CD14-positive monocyte (primary cell): Measurements from ENCODE around the gene AKR1D1. TPM values are rescaled to one million over a fixed set of nuclear protein-coding genes. Genes with fewer than 3 reads are reported as not detected.
"Not testable (repeated sequence)": the region's sequence is repeated elsewhere in the genome, so short reads cannot be mapped to it uniquely, and the experiment has no call there.

ENCODE experiments used
- DNase-seq, 3 donors: peaks; one replicate each; pipeline ENCODE4 v3.0.0-alpha.2; 2011 to 2022
- H2AFZ ChIP-seq: 2 replicates; pipeline ENCODE4 v1.6.0; 2012; ENCODE audit warnings: mild to moderate bottlenecking, low read depth, low read length, inconsistent platforms; ENCODE audit not compliant: insufficient read depth, poor library complexity, severe bottlenecking
- H3K27ac ChIP-seq, 2 donors: 1 replicate in 1 of 2; 2 replicates in 1 of 2; pipeline ENCODE4 v1.5.1; 2012 to 2013; ENCODE audit warnings: low read length in 2 of 2, control low read depth in 1 of 2, inconsistent platforms in 1 of 2, low read depth in 1 of 2, mild to moderate bottlenecking in 1 of 2
- H3K27me3 ChIP-seq, 2 donors: one replicate each; pipeline versions ENCODE4 v1.6.0 to v1.6.1; 2011 to 2013; ENCODE audit warnings: low read length in 2 of 2; ENCODE audit not compliant: control insufficient read depth in 2 of 2, insufficient read depth in 2 of 2
- H3K36me3 ChIP-seq, 2 donors: replicated peaks in 1 of 2; 1 replicate in 1 of 2; 2 replicates in 1 of 2; pipeline versions ENCODE4 v1.5.1 to v1.6.1; 2012 to 2013; ENCODE audit warnings: low read length in 2 of 2, control low read depth in 1 of 2, inconsistent platforms in 1 of 2, mild to moderate bottlenecking in 1 of 2; ENCODE audit not compliant: insufficient read depth in 2 of 2, control insufficient read depth in 1 of 2
- H3K4me1 ChIP-seq, 2 donors: 1 replicate in 1 of 2; 2 replicates in 1 of 2; pipeline versions ENCODE4 v1.5.1 to v1.6.1; 2012 to 2013; ENCODE audit warnings: low read length in 2 of 2, control low read depth in 1 of 2, inconsistent platforms in 1 of 2, mild to moderate bottlenecking in 1 of 2, moderate library complexity in 1 of 2; ENCODE audit not compliant: insufficient read depth in 2 of 2, control insufficient read depth in 1 of 2
- H3K4me2 ChIP-seq: replicated peaks from 2 replicates; pipeline ENCODE3; 2012; ENCODE audit warnings: low read length, moderate library complexity, mild to moderate bottlenecking; ENCODE audit not compliant: poor library complexity, severe bottlenecking; ENCODE audit errors: extremely low read depth
- H3K4me3 ChIP-seq, 3 experiments: fragments of 200-600 bp in 1 of 3; sonication (generic) in 1 of 3; replicated peaks in 1 of 3; 1 replicate in 2 of 3; 2 replicates in 1 of 3; pipeline ENCODE4 v1.5.1; 2011 to 2013; ENCODE audit warnings: low read length in 3 of 3, mild to moderate bottlenecking in 3 of 3, control low read depth in 2 of 3, low read depth in 2 of 3, inconsistent platforms in 1 of 3, moderate library complexity in 1 of 3
- H3K79me2 ChIP-seq: 2 replicates; pipeline ENCODE4 v1.6.0; 2012; ENCODE audit warnings: mild to moderate bottlenecking, control low read depth, inconsistent platforms, low read length, moderate library complexity; ENCODE audit not compliant: insufficient read depth
- H3K9ac ChIP-seq: 2 replicates; pipeline ENCODE4 v1.6.0; 2017; ENCODE audit warnings: low read length, mild to moderate bottlenecking; ENCODE audit not compliant: insufficient read depth, poor library complexity, severe bottlenecking
- H3K9me3 ChIP-seq, 2 donors: replicated peaks in 1 of 2; 1 replicate in 1 of 2; 2 replicates in 1 of 2; pipeline versions ENCODE4 v1.5.1 to v1.6.1; 2012 to 2013; ENCODE audit warnings: low read length in 2 of 2, control low read depth in 1 of 2; ENCODE audit not compliant: control insufficient read depth in 1 of 2, insufficient read depth in 1 of 2
- H4K20me1 ChIP-seq: 2 replicates; pipeline ENCODE4 v1.6.0; 2012; ENCODE audit warnings: mild to moderate bottlenecking, low read length, control low read depth, moderate library complexity; ENCODE audit not compliant: insufficient read depth
- H3K27ac Mint-ChIP-seq, 7 donors: one replicate each; pipeline ENCODE4 v1.8.0; 2020; ENCODE audit warnings: mild to moderate bottlenecking in 7 of 7, mixed read lengths in 7 of 7, moderate library complexity in 6 of 7, inconsistent platforms in 2 of 7
- H3K27me3 Mint-ChIP-seq, 3 donors: one replicate each; pipeline ENCODE4 v1.8.0; 2021 to 2022; ENCODE audit warnings: low read depth in 3 of 3, mild to moderate bottlenecking in 3 of 3, mixed read lengths in 3 of 3, moderate library complexity in 3 of 3, inconsistent platforms in 1 of 3
- H3K36me3 Mint-ChIP-seq, 2 donors: one replicate each; pipeline ENCODE4 v1.8.0; 2020; ENCODE audit warnings: mixed read lengths in 2 of 2, inconsistent platforms in 1 of 2, mild to moderate bottlenecking in 1 of 2
- H3K4me1 Mint-ChIP-seq: one replicate; pipeline ENCODE4 v1.8.0; 2020; ENCODE audit warnings: mild to moderate bottlenecking, mixed read lengths
- H3K4me3 Mint-ChIP-seq, 2 donors: one replicate each; pipeline ENCODE4 v1.8.0; 2020; ENCODE audit warnings: mild to moderate bottlenecking in 2 of 2, mixed read lengths in 2 of 2, moderate library complexity in 1 of 2
- H3K9me3 Mint-ChIP-seq, 7 donors: one replicate each; pipeline ENCODE4 v1.8.0; 2020 to 2022; ENCODE audit warnings: mixed read lengths in 7 of 7, mild to moderate bottlenecking in 6 of 7, moderate library complexity in 6 of 7, inconsistent platforms in 2 of 7
- CTCF ChIP-seq: fragments of 200-600 bp; IDR thresholded peaks from one replicate; pipeline ENCODE4 v1.8.0; 2022; ENCODE audit warnings: antibody characterized with exemption, mild to moderate bottlenecking
- WGBS: methylation state at CpG from one replicate; pipeline ENCODE4 v1.1.5; 2013; ENCODE audit warnings: missing lambda C conversion rate; ENCODE audit not compliant: insufficient coverage; 5-methylcytosine and 5-hydroxymethylcytosine counted together
- intact Hi-C, 2 donors: fragments of 100-400 bp; cut with micrococcal nuclease; formaldehyde crosslinking; loops; one replicate each; pipeline versions ENCODE4 v1.15.0 to v1.15.1; 2023
- polyA plus RNA-seq, 3 donors: library from polyadenylated mRNA; depleted of rRNA in 1 of 3; unstranded in 2 of 3; stranded (reverse) in 1 of 3; fragments of 300-500 nt in 2 of 3; fragments of >200 nt in 1 of 3; fragmentation: Illumina TruSeq in 2 of 3; gene quantifications; 1 replicate in 2 of 3; 2 replicates in 1 of 3; pipeline ENCODE4 v1.2.3, GENCODE V29; 2012 to 2021

The AKR1D1 gene
- polyA plus RNA-seq, 3 donors = not detected

DNA sequence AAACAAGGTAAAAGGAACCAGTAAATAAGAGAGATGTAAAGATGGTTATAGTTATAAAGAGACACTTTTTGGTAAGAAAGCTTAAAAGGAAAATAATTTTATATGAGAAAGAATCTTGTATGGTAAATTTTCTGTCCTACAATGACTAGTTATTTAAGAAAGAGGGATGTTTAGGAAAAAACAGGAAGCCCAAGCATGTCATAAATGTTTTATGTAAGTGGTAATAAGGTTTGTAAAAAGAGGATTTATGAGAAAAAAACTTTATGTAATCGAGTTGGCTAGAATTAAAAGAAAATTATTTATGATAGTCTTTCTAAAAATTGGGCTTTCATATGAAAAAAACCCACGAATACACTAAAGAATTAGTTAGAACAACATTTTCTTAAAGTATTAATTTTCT lies 40.1 kb upstream of the AKR1D1 start:
- Histone ChIP-seq H3K27me3 (no peaks in the 10 kb centered on the region), H3K4me1 (no peaks in the 10 kb centered on the region), H2AFZ (no peak overlapping the region), H3K27ac (no peak overlapping the region), H3K79me2 (no peaks in the 10 kb centered on the region), H3K4me2 (no peak overlapping the region), H3K4me3 (no peak overlapping the region), H3K9me3 (peaks cover 21 to 24% of the 10 kb centered on the region in 2 donors), H3K9ac (no peak overlapping the region), H4K20me1 (no peaks in the 10 kb centered on the region), H3K36me3 (no peaks in the 10 kb centered on the region)
- Mint-ChIP-seq H3K36me3 (no peaks in the 10 kb centered on the region), H3K27me3 (peaks cover 0 to 3% (median 2%) of the 10 kb centered on the region in 3 donors), H3K27ac (no peak overlapping the region), H3K4me1 (no peaks in the 10 kb centered on the region), H3K9me3 (peaks cover 17 to 47% (median 25%) of the 10 kb centered on the region in 7 donors), H3K4me3 (no peak overlapping the region)
- no peak for TF ChIP-seq CTCF
- no CpG with 5 or more reads among the region's 2 CpGs for WGBS
- no peak for DNase-seq
- intact Hi-C loops = no loop called here

DNA sequence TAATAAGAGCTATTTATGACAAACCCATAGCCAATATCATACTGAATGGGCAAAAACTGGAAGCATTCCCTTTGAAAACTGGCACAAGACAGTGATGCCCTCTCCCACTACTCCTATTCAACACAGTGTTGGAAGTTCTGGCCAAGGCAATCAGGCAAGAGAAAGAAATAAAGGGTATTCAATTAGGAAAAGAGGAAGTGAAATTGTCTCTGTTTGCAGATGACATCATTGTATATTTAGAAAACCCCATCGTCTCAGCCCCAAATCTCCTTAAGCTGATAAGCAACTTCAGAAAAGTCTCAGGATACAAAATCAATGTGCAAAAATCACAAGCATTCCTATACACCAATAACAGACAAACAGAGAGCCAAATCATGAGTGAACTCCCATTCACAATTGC lies 36.2 kb upstream of the AKR1D1 start:
- H3K9ac ChIP-seq, H2AFZ ChIP-seq, H3K27ac ChIP-seq, H3K36me3 Mint-ChIP-seq, intact Hi-C loops, H3K4me2 ChIP-seq, H3K27me3 ChIP-seq, H3K27me3 Mint-ChIP-seq, H3K4me3 ChIP-seq, H3K27ac Mint-ChIP-seq, H4K20me1 ChIP-seq, H3K79me2 ChIP-seq, H3K4me3 Mint-ChIP-seq, H3K36me3 ChIP-seq, DNase-seq, H3K4me1 ChIP-seq, H3K4me1 Mint-ChIP-seq: not testable (repeated sequence)
- H3K9me3 ChIP-seq = peaks cover 15% of the 10 kb centered on the region in 2 donors
- H3K9me3 Mint-ChIP-seq = peaks cover 13 to 37% (median 20%) of the 10 kb centered on the region in 7 donors
- WGBS = no CpG with 5 or more reads among the region's 1 CpG
